ENCODE results near the gene USP7.

- TF ChIP-seq CTCF (IDR thresholded peaks at IDR 0.05), result no peak
- no peak for TF ChIP-seq POLR2A (IDR thresholded peaks at IDR 0.05)
These were observed 40.1 kb upstream of the USP7 start for GRCh38 chr16:9003763-9004162.

Measured in ovary (tissue), 3 donors.